Large intestine (tissue), 3 donors: ENCODE measurements around the gene PGAP3. TPM values are rescaled to one million over a fixed set of nuclear protein-coding genes. Genes with fewer than 3 reads are reported as not detected.

Experiments
- DNase-seq, 2 donors: peaks; one replicate each; pipeline versions ENCODE4 v3.0.0 to v3.0.0-alpha.2; 2013
- H3K27ac ChIP-seq: one replicate; pipeline ENCODE4 v1.5.1; 2013; ENCODE audit warnings: low read length
- H3K27me3 ChIP-seq: 2 replicates; pipeline ENCODE4 v1.6.1; 2013; ENCODE audit warnings: low read length; ENCODE audit not compliant: control insufficient read depth, insufficient read depth
- H3K36me3 ChIP-seq: 2 replicates; pipeline ENCODE4 v1.6.1; 2013; ENCODE audit warnings: low read length; ENCODE audit not compliant: control insufficient read depth, insufficient read depth
- H3K4me1 ChIP-seq: one replicate; pipeline ENCODE4 v1.6.1; 2013; ENCODE audit warnings: low read length; ENCODE audit not compliant: control insufficient read depth, insufficient read depth
- H3K4me3 ChIP-seq: one replicate; pipeline ENCODE4 v1.5.1; 2013; ENCODE audit warnings: low read length
- H3K9me3 ChIP-seq: one replicate; pipeline ENCODE4 v1.6.1; 2013; ENCODE audit warnings: mild to moderate bottlenecking, low read depth, low read length, moderate library complexity; ENCODE audit not compliant: control insufficient read depth
- WGBS: methylation state at CpG from one replicate; pipeline ENCODE4 v1.1.5; 2013; ENCODE audit warnings: low lambda C conversion rate; ENCODE audit not compliant: insufficient coverage; 5-methylcytosine and 5-hydroxymethylcytosine counted together
- polyA plus RNA-seq: library from polyadenylated mRNA; unstranded; fragments of 120-200 nt; gene quantifications from one replicate; pipeline ENCODE4 v1.2.1, GENCODE V29; 2013

PGAP3 gene
- polyA plus RNA-seq, 1 donor, result 31.8 TPM

- no peaks in the 10 kb centered on the region for H3K9me3 ChIP-seq
- peaks cover 45% of the 10 kb centered on the region for H3K4me1 ChIP-seq
- peaks cover under 1% of the 10 kb centered on the region for H3K36me3 ChIP-seq
- no peak overlapping the region for H3K27ac ChIP-seq
- no peak for DNase-seq
- no peaks in the 10 kb centered on the region for H3K27me3 ChIP-seq
- H3K4me3 ChIP-seq, result no peak overlapping the region
- no CpG with 5 or more reads among the region's 6 CpGs for WGBS
These were observed 8.9 kb upstream of the PGAP3 start for GRCh38 chr17:39696731-39697130.

- no peak overlapping the region for H3K4me3 ChIP-seq
- H3K9me3 ChIP-seq, result no peaks in the 10 kb centered on the region
- no CpG with 5 or more reads among the region's 2 CpGs for WGBS
These were observed 7.2 kb upstream of the PGAP3 start for GRCh38 chr17:39695089-39695474.

GRCh38 chr17:39694593-39694992 lies 6.7 kb upstream of the PGAP3 start:
- Histone ChIP-seq H3K4me1 (peaks cover 44% of the 10 kb centered on the region), H3K36me3 (no peaks in the 10 kb centered on the region), H3K9me3 (no peaks in the 10 kb centered on the region), H3K27me3 (no peaks in the 10 kb centered on the region), H3K27ac (peak overlapping the region; percentile 79), H3K4me3 (no peak overlapping the region)
- no peak for DNase-seq
- WGBS, result no CpG with 5 or more reads among the region's 5 CpGs

More at GRCh38 chr17:39695089-39695474, 7.2 kb upstream of the PGAP3 start:
- no peak for DNase-seq
- Histone ChIP-seq H3K4me1 (peaks cover 44% of the 10 kb centered on the region), H3K27ac (peak overlapping the region; percentile 79), H3K27me3 (no peaks in the 10 kb centered on the region), H3K36me3 (no peaks in the 10 kb centered on the region)

GRCh38 chr17:39688945-39689344 lies 1.1 kb upstream of the PGAP3 start:
- DNase-seq, result no peak
- H3K36me3 ChIP-seq, result peaks cover 14% of the 10 kb centered on the region
- H3K4me3 ChIP-seq, result peak overlapping the region; percentile 80
- no peaks in the 10 kb centered on the region for H3K9me3 ChIP-seq
- H3K4me1 ChIP-seq, result peaks cover 34% of the 10 kb centered on the region
- H3K27me3 ChIP-seq, result no peaks in the 10 kb centered on the region
- H3K27ac ChIP-seq, result peak overlapping the region; percentile 96
- no CpG with 5 or more reads among the region's 3 CpGs for WGBS

- Histone ChIP-seq H3K4me1 (peaks cover 29% of the 10 kb centered on the region), H3K27ac (peak overlapping the region; percentile 96), H3K36me3 (peaks cover 16% of the 10 kb centered on the region), H3K27me3 (no peaks in the 10 kb centered on the region), H3K4me3 (peak overlapping the region; percentile 80), H3K9me3 (no peaks in the 10 kb centered on the region)
- DNase-seq, result peak in 1 of 2 donors; percentile 47
- 8% methylated on average over 2 of the region's 6 CpGs for WGBS
These were observed 598 bp upstream of the PGAP3 start for GRCh38 chr17:39688475-39688835.

GRCh38 chr17:39687101-39687545 lies 734 bp downstream of the PGAP3 start:
- H3K4me3 ChIP-seq, result peak overlapping the region; percentile 80
- H3K4me1 ChIP-seq, result peaks cover 18% of the 10 kb centered on the region
- H3K27ac ChIP-seq, result peak overlapping the region; percentile 96
- no peaks in the 10 kb centered on the region for H3K9me3 ChIP-seq
- H3K36me3 ChIP-seq, result peaks cover 21% of the 10 kb centered on the region
- H3K27me3 ChIP-seq, result no peaks in the 10 kb centered on the region
- no CpG with 5 or more reads among the region's 6 CpGs for WGBS
- peak in 1 of 2 donors; percentile 59 for DNase-seq

- Histone ChIP-seq H3K27me3 (no peaks in the 10 kb centered on the region), H3K4me1 (peaks cover 37% of the 10 kb centered on the region), H3K36me3 (peaks cover 25% of the 10 kb centered on the region), H3K9me3 (no peaks in the 10 kb centered on the region), H3K4me3 (no peak overlapping the region), H3K27ac (no peak overlapping the region)
- WGBS, result no CpG with 5 or more reads among the region's 12 CpGs
- no peak for DNase-seq
These were observed 3.3 kb downstream of the PGAP3 start for GRCh38 chr17:39684369-39685192.

- DNase-seq, result no peak
- no peak overlapping the region for H3K27ac ChIP-seq
- H3K36me3 ChIP-seq, result peaks cover 28% of the 10 kb centered on the region
- no peaks in the 10 kb centered on the region for H3K27me3 ChIP-seq
- no peak overlapping the region for H3K4me3 ChIP-seq
- peaks cover 37% of the 10 kb centered on the region for H3K4me1 ChIP-seq
- no peaks in the 10 kb centered on the region for H3K9me3 ChIP-seq
- WGBS, result no CpG with 5 or more reads among the region's 9 CpGs
These were observed 4.4 kb downstream of the PGAP3 start for GRCh38 chr17:39683295-39683939.

- Histone ChIP-seq H3K4me1 (peaks cover 67% of the 10 kb centered on the region), H3K9me3 (no peaks in the 10 kb centered on the region), H3K27me3 (no peaks in the 10 kb centered on the region), H3K27ac (peak overlapping the region; percentile 86), H3K36me3 (peaks cover 26% of the 10 kb centered on the region), H3K4me3 (no peak overlapping the region)
- no CpG with 5 or more reads among the region's 12 CpGs for WGBS
- DNase-seq, result peak in 1 of 2 donors; percentile 63
These were observed 8.2 kb downstream of the PGAP3 start for GRCh38 chr17:39679521-39680192.

- H3K36me3 ChIP-seq, result peaks cover 17% of the 10 kb centered on the region
- WGBS, result no CpG with 5 or more reads among the region's 13 CpGs
- peaks cover 78% of the 10 kb centered on the region for H3K4me1 ChIP-seq
- no peaks in the 10 kb centered on the region for H3K27me3 ChIP-seq
- no peak overlapping the region for H3K4me3 ChIP-seq
- no peaks in the 10 kb centered on the region for H3K9me3 ChIP-seq
- peak overlapping the region; percentile 86 for H3K27ac ChIP-seq
- peak; percentile 95 to 98 for DNase-seq
These were observed 9.3 kb downstream of the PGAP3 start for GRCh38 chr17:39678340-39679116.
